Glomerular endothelial cell (primary cell): ENCODE data around the gene ZBTB32. TPM values are rescaled to one million over a fixed set of nuclear protein-coding genes. Genes with fewer than 3 reads are reported as not detected.

ENCODE experiments used
- DNase-seq: peaks from one replicate; pipeline ENCODE4 v3.0.0-alpha.2; 2011; ENCODE audit warnings: low read depth, low spot score; ENCODE audit errors: extremely low read depth
- total RNA-seq: library from RNA; depleted of rRNA; stranded (reverse); fragments of >200 nt; gene quantifications from 2 replicates; pipeline ENCODE4 v1.2.3, GENCODE V29; 2015

Gene ZBTB32
- total RNA-seq, 1 donor from 2014 or later: not detected

- DNase-seq: peak; percentile 42
These were observed 10.3 kb upstream of the ZBTB32 start for GRCh38 chr19:35693835-35694599.

DNA sequence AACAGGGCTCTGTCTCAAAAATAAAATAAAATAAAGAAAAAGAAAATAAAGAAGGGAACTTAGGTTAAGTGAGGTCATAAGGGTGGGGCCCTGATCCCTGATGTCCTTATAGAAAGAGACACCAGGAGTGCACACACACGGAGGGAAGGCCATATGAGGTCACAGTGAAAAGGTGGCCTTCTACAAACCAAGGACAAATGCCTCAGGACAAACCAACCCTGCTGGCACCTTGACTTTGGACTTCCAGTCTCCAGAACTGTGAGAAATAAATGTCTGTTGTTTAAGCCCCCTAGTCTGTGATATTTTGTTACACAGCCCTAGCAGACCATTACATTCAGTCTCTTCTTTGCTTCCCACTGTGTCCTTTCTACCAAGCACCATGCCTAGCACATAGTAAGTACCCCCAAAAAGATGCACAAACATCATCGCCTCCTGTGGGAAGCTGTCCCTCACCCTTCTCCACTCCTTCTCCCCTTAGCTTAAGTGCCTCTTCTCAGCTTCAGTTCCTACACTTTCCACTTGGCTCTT, 8.4 kb upstream of the ZBTB32 start:
- DNase-seq: no peak

DNA sequence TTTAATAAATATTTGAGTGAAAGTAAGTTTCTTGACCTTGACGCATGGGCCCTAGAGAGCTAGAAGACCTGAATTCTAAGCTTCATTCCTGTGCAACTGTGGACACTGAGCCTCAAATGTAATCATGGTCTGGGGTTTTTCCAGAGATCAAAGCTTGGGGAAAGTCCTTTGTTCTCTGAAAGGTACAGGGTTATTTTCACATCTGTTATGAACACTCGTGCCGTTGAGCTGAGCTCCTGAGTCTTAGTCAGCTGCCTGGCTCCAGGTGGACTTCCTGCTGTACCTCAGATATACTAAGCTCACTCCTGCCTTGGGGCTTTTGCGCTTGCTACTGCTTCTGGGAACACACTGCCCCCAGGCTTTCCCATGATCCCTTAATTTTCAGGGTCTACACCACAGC, 7.5 kb upstream of the ZBTB32 start:
- no peak for DNase-seq

DNA sequence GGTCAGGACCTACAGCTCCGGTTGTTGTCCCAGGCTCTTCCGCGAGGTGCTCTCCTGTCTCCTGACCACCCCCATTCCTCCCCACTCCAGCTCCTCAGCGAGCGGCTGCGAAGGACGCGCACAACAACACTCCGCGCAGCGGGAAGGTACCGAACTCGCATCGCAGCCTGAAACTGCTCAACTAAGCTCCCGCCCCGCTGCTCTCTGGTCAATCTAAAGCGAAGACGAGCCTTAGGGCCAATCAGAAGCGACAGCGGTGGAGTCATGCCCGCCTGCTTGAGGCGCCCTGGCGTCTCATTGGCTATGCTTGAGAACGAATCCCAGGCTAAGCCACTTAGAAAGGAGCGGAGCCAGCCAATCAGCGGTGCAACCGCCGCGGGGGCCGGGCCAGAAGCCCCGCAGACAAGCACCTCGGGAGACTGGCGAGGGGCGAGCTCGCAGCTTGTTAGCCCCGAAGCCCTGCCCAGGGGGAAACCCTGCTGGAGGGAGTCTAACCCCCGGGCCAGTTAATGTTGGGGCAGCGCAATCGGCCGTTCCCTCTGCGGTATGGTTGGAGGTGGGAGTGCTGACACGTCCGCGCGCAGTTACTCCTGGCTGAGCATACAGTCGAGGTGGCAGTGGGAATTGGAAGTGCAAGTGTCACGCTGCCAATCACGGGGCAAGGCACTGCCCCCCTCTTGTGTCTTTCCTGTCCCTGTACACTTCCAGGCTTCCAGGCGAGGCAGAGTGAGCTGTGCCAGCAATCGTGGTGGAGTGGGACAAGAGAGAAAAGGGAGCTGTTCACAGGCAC, 1.9 kb upstream of the ZBTB32 start:
- DNase-seq: peak; percentile 93

- no peak for DNase-seq
These were observed 1.0 kb upstream of the ZBTB32 start for GRCh38 chr19:35703343-35703742.

DNA sequence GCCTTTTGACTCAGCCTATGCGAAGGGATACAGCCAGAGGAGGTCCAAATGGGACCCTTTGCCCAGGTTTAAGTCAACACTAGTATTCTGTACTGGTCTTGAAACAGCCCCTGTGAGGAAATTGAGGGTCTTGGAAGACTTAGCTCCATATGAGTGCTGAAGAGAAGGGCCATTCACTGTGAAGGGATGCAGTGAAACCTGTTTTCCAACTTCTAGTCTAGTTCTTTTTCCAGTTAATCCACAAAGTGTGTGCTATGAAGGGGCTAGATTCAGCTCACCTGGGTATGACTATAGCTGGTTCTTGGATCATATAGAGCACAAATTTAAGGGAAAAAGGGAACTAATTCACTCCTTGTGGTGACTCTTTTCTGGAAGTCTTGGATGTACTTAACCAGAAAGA, 4.0 kb downstream of the ZBTB32 start:
- DNase-seq: no peak

DNA sequence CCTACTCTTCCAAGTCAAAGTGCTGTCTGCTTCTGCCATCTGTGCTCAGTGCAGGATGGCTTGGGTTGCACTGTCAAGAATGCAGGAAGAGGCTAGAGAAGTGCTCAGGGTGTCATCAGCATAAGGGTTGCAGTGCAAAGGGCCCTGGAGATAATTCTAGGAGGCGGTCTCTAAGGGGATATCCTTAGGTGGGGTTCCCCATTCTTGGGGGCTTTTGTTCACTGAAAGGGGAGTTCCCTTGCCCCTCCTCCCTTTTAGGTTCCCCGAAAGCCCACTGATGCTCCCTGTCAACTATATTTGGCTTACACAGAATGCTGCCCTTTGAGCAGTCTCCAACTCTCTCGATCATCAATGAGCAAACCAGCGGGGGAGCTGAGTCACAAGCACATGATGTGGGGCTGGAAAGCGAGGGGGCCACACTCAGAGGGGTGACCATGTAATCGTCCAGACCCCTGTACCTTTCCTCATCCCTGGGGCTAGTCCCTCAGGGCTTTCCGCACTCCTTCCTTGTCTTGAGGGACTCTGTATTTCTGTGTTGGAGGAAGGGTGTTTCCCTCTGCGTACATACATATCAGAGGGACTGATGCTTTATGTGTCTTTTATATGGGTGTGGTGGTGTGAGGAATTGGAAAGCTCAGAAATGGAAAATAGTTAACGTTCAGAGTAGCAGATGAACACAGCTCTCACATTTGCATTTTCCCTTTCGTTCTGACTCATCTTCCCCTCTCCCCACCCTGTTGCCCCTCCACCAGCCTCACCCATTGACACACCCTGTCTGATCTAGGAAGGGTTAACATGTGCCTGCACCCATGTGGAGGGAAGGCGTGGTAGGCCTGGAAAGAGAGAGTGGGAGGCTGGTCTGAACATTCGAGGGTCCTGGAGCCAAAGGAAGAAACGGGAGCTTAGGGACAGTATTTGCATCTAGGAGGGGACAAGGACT, 6.7 kb downstream of the ZBTB32 start:
- no peak for DNase-seq

GRCh38 chr19:35712567-35713505, 8.5 kb downstream of the ZBTB32 start:
- DNase-seq: no peak

DNA sequence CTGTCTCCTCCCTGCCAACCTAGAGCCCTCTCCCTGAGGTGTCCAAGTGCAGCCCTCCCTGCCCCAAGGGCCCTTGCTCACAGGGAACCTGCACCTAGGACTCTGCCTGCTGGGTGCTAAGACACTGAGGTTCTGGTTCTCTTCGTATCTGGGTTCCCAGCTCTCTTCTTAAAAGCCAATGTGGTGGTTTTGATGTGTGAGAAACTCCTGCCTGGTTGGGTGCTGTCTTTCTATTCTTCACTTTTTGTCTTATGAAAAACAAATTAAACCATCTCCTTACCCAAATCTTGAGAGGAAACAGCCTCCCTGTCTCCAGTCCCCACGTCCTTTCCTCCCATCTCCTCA, 9.1 kb downstream of the ZBTB32 start:
- DNase-seq: no peak

- DNase-seq: no peak
These were observed 9.6 kb downstream of the ZBTB32 start for GRCh38 chr19:35713904-35714495.

- DNase-seq: no peak
These were observed 10.4 kb downstream of the ZBTB32 start for GRCh38 chr19:35714601-35715354.

- no peak for DNase-seq
These were observed 11.0 kb downstream of the ZBTB32 start for GRCh38 chr19:35715355-35715809.

DNA sequence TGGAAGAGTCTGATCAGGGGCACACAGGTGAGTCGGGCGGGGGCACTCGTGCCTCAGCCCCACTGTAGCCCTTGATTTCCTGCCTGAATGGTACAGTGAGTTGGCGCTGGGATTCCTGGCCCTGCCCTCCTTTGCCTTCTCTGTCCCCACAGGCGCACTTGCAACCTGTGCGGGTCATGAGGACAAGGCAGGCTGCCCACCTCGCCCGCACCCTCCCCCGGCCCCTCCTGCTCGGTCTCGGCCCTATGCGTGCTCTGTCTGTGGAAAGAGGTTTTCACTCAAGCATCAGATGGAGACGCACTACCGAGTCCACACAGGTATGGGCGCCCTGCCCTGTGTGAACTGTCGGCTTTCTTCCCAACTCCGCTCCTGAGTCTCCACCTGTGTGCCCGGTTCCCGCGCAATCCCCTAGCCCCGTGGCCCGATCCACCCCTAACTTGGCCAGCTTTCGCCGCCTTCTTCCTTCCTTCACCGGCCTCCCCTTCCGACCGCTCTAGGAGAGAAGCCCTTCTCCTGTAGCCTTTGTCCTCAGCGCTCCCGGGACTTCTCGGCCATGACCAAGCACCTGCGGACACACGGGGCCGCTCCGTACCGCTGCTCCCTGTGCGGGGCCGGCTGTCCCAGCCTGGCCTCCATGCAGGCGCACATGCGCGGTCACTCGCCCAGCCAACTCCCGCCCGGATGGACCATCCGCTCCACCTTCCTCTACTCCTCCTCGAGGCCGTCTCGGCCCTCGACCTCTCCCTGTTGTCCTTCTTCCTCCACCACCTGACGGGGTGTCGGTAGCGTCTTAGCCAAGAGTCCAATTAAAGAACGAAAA, 11.8 kb downstream of the ZBTB32 start:
- DNase-seq: no peak

DNA sequence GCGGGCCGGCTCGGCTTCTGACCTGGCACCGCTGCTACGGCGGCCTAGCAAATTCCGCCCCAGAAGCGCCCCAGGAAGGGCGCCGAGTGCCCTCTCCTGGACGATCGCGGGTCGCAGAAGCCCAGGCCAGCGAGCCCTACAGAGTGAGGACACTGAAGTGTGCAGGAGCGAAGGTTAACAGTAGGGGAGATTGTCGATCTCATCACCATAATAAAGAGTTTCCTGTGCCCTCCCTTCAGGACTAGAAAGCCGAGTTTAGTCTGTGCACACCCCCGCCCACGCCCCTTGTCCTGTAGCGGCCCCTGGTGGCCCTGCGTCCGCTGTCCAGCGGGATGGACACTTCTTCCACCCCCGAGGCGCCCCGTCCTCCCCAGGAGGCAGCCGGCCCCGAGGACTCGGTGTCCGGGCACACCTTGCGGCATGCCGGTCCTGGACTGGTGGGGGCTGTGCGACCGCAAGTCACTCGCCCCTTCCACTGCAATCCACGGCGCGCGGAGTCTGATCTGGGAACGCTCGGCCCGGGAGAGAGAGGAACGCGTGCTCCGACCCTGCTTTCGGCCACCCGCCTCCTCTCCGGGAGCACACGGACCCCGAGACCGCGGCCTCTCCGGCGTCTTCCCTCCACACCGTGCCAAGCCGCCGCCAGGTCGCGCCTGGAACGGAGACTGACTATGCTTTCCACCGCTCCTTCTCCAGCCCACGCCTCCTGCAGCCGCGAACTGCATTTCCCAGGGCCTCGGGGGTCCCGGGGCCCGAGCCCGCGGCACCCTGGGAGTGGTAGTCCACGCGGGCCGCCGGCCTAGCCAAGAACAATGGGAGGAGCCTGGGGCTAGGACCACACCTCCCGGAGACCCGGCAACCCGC, 12.7 kb downstream of the ZBTB32 start:
- peak; percentile 55 for DNase-seq

DNA sequence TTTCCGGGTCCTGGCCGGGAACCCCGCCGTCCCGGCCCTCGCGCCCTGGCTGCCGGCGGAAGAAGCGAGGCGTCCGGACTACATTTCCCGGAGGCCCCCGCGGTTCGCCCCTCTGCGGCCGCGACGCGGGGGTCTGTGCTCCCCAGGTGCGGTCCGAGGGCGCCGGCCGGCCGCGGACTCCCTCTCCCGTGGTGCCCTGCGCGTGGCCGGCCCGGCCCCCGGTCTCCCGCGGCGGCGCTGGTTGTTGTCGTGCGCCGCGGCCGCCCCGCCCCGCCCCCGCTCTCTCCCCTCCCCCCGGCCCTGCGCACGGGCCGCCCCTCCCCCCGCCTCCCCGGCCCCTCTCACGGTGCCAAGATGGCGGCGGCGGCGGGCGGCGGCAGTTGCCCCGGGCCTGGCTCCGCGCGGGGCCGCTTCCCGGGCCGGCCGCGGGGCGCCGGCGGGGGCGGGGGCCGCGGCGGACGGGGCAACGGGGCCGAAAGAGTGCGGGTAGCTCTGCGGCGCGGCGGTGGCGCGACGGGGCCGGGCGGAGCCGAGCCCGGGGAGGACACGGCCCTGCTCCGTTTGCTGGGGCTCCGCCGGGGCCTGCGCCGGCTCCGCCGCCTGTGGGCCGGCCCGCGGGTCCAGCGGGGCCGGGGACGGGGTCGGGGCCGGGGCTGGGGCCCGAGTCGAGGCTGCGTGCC, 13.4 kb downstream of the ZBTB32 start, which contains the start of gene KMT2B:
TSS of gene KMT2B (plus strand) at position 339 of the 680 bp plus-strand sequence. CDS start at position 355, 16 bp downstream.
- no peak for DNase-seq
